K562 (cell line): ENCODE measurements around the gene SEC11A. TPM values are rescaled to one million over a fixed set of nuclear protein-coding genes. Genes with fewer than 3 reads are reported as not detected.

Experiments used
- BCL6 ChIP-seq: fragments of 250-450 bp; sonication (Bioruptor Pico); IDR thresholded peaks from 2 replicates; pipeline ENCODE4 v1.4.0; 2020
- GATAD2B ChIP-seq: fragments of 450-650 bp; IDR thresholded peaks from 2 replicates; pipeline ENCODE4 v1.6.1; 2017; ENCODE audit warnings: mild to moderate bottlenecking, borderline replicate concordance
- HDAC1 ChIP-seq, 2 experiments: fragments of 450-650 bp; IDR thresholded peaks; 2 replicates each; pipeline ENCODE4 v1.6.1; 2016 to 2017; ENCODE audit warnings: inconsistent platforms in 1 of 2, mild to moderate bottlenecking in 1 of 2, moderate library complexity in 1 of 2
- MCM2 ChIP-seq: fragments of 450-650 bp; IDR thresholded peaks from 2 replicates; pipeline ENCODE4 v1.6.1; 2017; ENCODE audit warnings: low read depth, mild to moderate bottlenecking
- MXD1 ChIP-seq: fragments of 250-450 bp; sonication (Bioruptor Pico); IDR thresholded peaks from 2 replicates; pipeline ENCODE4 v1.8.0; 2021; ENCODE audit warnings: borderline replicate concordance, mild to moderate bottlenecking, moderate library complexity; ENCODE audit not compliant: poor library complexity, severe bottlenecking
- NCOA1 ChIP-seq: fragments of 450-650 bp; IDR thresholded peaks from 2 replicates; pipeline ENCODE4 v1.6.1; 2016; ENCODE audit warnings: low read depth
- NFXL1 ChIP-seq: fragments of 450-650 bp; formaldehyde crosslinking; IDR thresholded peaks from 2 replicates; pipeline ENCODE4 v1.4.0; 2021; ENCODE audit warnings: mild to moderate bottlenecking
- PHB ChIP-seq: fragments of 250-450 bp; sonication (Bioruptor Pico); IDR thresholded peaks from 2 replicates; pipeline ENCODE4 v1.5.0; 2021
- PPARD ChIP-seq: fragments of 250-450 bp; sonication (Bioruptor Pico); IDR thresholded peaks from 2 replicates; pipeline ENCODE4 v1.8.0; 2022; ENCODE audit warnings: inconsistent platforms, mild to moderate bottlenecking, moderate library complexity
- RBM14 ChIP-seq: fragments of 200-400 bp; formaldehyde crosslinking; IDR thresholded peaks from 2 replicates; pipeline ENCODE4 v1.6.1; 2018; ENCODE audit warnings: low read depth, mild to moderate bottlenecking, low read length, moderate library complexity, borderline replicate concordance; ENCODE audit not compliant: insufficient read depth
- SLC30A9 ChIP-seq: fragments of 250-450 bp; sonication (Bioruptor Pico); IDR thresholded peaks from 2 replicates; pipeline ENCODE4 v1.8.0; 2022; ENCODE audit warnings: mild to moderate bottlenecking, moderate library complexity
- SNAPC5 ChIP-seq: fragments of 250-450 bp; sonication (Bioruptor Pico); IDR thresholded peaks from 2 replicates; pipeline ENCODE4 v1.8.0; 2021; ENCODE audit warnings: moderate library complexity, mild to moderate bottlenecking, inconsistent platforms
- SRSF9 ChIP-seq: fragments of 200-400 bp; formaldehyde crosslinking; IDR thresholded peaks from 2 replicates; pipeline ENCODE4 v1.6.1; 2017; ENCODE audit warnings: low read depth, low read length, borderline replicate concordance
- STAT5A ChIP-seq: IDR thresholded peaks from 2 replicates; pipeline ENCODE4 v1.6.1; 2012; ENCODE audit warnings: low read length, inconsistent platforms, borderline replicate concordance
- TBL1XR1 ChIP-seq, 2 experiments: IDR thresholded peaks; 2 replicates each; pipeline ENCODE4 v1.6.1; 2012; ENCODE audit warnings: improper control_type of control experiment in 2 of 2, low read length in 2 of 2, mild to moderate bottlenecking in 1 of 2
- ZNF217 ChIP-seq: sonication (generic); formaldehyde crosslinking; IDR thresholded peaks from 2 replicates; pipeline ENCODE4 v1.8.0; 2022; ENCODE audit warnings: mild to moderate bottlenecking, missing genetic modification reagents
- ZNF282 ChIP-seq: sonication (generic); formaldehyde crosslinking; IDR thresholded peaks from 2 replicates; pipeline ENCODE4 v1.8.1; 2023; ENCODE audit warnings: missing genetic modification reagents
- ZNF311 ChIP-seq: fragments of 250-450 bp; sonication (Bioruptor Pico); IDR thresholded peaks from 2 replicates; pipeline ENCODE4 v1.4.0; 2020; ENCODE audit warnings: mild to moderate bottlenecking, moderate library complexity
- ZNF407 ChIP-seq: fragments of 450-650 bp; IDR thresholded peaks from 2 replicates; pipeline ENCODE4 v1.6.1; 2016; ENCODE audit warnings: low read depth
- ZNF41 ChIP-seq: fragments of 250-450 bp; sonication (Bioruptor Pico); conservative IDR thresholded peaks from 2 replicates; pipeline ENCODE4 v1.4.0; 2020; ENCODE audit warnings: mild to moderate bottlenecking
- polyA plus RNA-seq, 8 experiments: library from polyadenylated mRNA; depleted of rRNA in 4 of 8; stranded (reverse) in 5 of 8; unstranded in 3 of 8; fragments of >200 nt; fragmentation: Nextera tagmentation in 2 of 8; fragmentation: Illumina TruSeq in 1 of 8; extraction: Ambion mirVana in 2 of 8; extraction: Trizol in 1 of 8; gene quantifications; 2 replicates each; pipeline versions ENCODE4 v1.2.1 to v1.2.3, GENCODE V29; 2011 to 2014; ENCODE audit warnings: inconsistent platforms in 1 of 8, missing spikeins in 1 of 8
- total RNA-seq, 7 experiments: library from RNA; depleted of rRNA in 6 of 7; stranded (reverse); fragments of >200 nt in 6 of 7; fragmentation: Illumina TruSeq in 2 of 7; extraction: Trizol in 2 of 7; gene quantifications; 2 replicates each; pipeline versions ENCODE4 v1.2.1 to v1.2.3, GENCODE V29; 2011 to 2021; ENCODE audit warnings: low replicate concordance in 1 of 7

The SEC11A gene
- total and polyA plus RNA-seq, 9 of the 15 experiments (the other 6 are each of a cell fraction or from before 2014, with no cell fraction given): 175 to 310 (median 229) TPM

GRCh38 chr15:84734794-84735479 lies 19.0 kb upstream of the SEC11A start (continued):
- no peak for TF ChIP-seq RBM14
- no peak for TF ChIP-seq SLC30A9 (CRISPR knock-in tag)
- no peak for TF ChIP-seq NFXL1
- peak; percentile 11; the same call in 1 of the 2 replicates for TF ChIP-seq STAT5A
- peak; percentile 86 for TF ChIP-seq NCOA1
- no peak for TF ChIP-seq SNAPC5 (CRISPR knock-in tag)
- no peak for TF ChIP-seq PPARD
- no peak for TF ChIP-seq ZNF407
- TF ChIP-seq HDAC1 (IDR thresholded peaks at IDR 0.05): peak in 1 of 2 experiments; percentile 89; a peak in 3 of 4 replicates
- TF ChIP-seq PHB (CRISPR knock-in tag): no peak
- TF ChIP-seq GATAD2B: no peak
- TF ChIP-seq MXD1 (CRISPR knock-in tag): no peak
- TF ChIP-seq ZNF311: no peak
- no peak for TF ChIP-seq ZNF41
- no peak for TF ChIP-seq MCM2
- no peak for TF ChIP-seq ZNF282 (CRISPR knock-in tag)
- peak; percentile 34 to 60; a peak in 1 of 4 replicates for TF ChIP-seq TBL1XR1 (IDR thresholded peaks at IDR 0.05; ENCODE audit: low read length in 2 of 2)
- TF ChIP-seq ZNF217 (CRISPR knock-in tag): no peak
- no peak for TF ChIP-seq BCL6
- no peak for TF ChIP-seq SRSF9
